Mucosa of rectum (tissue), 2 donors: ENCODE data around the gene TBL2.
"Not testable (repeated sequence)": the region's sequence is repeated elsewhere in the genome, so short reads cannot be mapped to it uniquely, and the experiment has no call there.

Experiments used
- H3K27ac ChIP-seq, 2 donors: one replicate each; pipeline ENCODE4 v1.7.0; 2013; ENCODE audit warnings: inconsistent platforms in 2 of 2, low read depth in 2 of 2, low read length in 2 of 2
- H3K27me3 ChIP-seq, 2 donors: one replicate each; pipeline ENCODE4 v1.7.0; 2013; ENCODE audit warnings: low read length in 2 of 2; ENCODE audit not compliant: control insufficient read depth in 2 of 2, insufficient read depth in 2 of 2
- H3K36me3 ChIP-seq, 2 donors: one replicate each; pipeline ENCODE4 v1.7.0; 2013; ENCODE audit warnings: low read length in 2 of 2; ENCODE audit not compliant: control insufficient read depth in 2 of 2, insufficient read depth in 2 of 2
- H3K4me1 ChIP-seq, 2 donors: one replicate each; pipeline ENCODE4 v1.7.0; 2013; ENCODE audit warnings: low read length in 2 of 2, mild to moderate bottlenecking in 1 of 2; ENCODE audit not compliant: control insufficient read depth in 2 of 2, insufficient read depth in 2 of 2
- H3K4me3 ChIP-seq, 2 donors: one replicate each; pipeline ENCODE4 v1.7.0; 2013; ENCODE audit warnings: low read length in 2 of 2
- H3K9ac ChIP-seq, 2 donors: one replicate each; pipeline ENCODE4 v1.7.0; 2013; ENCODE audit warnings: low read length in 2 of 2, low read depth in 1 of 2, mild to moderate bottlenecking in 1 of 2
- H3K9me3 ChIP-seq, 2 donors: one replicate each; pipeline ENCODE4 v1.7.0; 2013; ENCODE audit warnings: low read length in 2 of 2; ENCODE audit not compliant: control insufficient read depth in 2 of 2
- donor health status: healthy.
- donor health status: Normal muscosa, but diverticular disease.

The TBL2 gene

DNA sequence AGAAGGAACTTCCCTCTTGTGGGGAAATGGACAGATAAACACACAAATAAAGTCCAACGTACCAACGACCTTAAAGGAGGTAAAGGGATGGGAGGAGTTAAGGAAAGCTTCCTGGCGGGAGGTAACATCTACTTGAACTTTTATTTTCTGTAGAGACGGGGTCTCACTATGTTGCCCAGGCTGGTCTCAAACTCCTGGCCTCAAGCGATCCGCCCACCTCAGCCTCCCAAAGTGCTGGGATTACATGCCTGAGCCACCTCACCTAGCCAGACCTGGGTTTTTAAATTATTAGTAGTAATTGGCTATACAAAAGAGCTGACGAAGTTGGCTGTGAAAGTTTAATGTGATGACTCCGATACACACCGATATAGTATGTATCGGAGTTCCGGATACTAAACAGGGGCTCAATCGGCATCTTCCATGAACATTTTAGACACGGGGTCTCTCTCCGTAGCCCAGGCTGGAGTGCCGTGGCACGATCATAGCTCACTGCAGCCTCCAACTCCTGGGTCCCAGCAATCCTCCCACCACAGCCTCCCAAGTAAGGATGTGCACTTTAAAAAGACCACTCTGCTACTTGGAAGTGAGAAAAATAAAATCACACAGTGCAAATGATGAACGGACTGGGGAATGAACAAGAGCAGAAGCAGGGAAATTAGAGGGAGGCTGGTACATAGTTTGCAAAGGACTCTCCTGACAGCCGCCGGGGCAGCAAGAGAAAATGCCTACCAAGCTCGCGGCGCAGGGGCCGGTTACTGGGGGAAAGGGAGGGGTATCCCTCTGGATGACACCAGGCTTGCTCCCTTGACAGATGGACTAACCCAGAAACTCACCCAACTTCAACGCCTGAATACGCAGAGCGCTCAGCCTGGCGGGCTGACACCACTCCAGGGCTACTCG lies 21.9 kb downstream of the TBL2 start:
- Histone ChIP-seq H3K9ac (peak overlapping the region; percentile 53 to 97), H3K27me3 (no peaks in the 10 kb centered on the region), H3K9me3 (no peaks in the 10 kb centered on the region), H3K4me1 (peaks cover 13 to 16% of the 10 kb centered on the region in 2 donors), H3K36me3 (peaks cover 8 to 20% of the 10 kb centered on the region in 2 donors), H3K27ac (peak overlapping the region; percentile 93 to 99), H3K4me3 (peak overlapping the region; percentile 87 to 97)

DNA sequence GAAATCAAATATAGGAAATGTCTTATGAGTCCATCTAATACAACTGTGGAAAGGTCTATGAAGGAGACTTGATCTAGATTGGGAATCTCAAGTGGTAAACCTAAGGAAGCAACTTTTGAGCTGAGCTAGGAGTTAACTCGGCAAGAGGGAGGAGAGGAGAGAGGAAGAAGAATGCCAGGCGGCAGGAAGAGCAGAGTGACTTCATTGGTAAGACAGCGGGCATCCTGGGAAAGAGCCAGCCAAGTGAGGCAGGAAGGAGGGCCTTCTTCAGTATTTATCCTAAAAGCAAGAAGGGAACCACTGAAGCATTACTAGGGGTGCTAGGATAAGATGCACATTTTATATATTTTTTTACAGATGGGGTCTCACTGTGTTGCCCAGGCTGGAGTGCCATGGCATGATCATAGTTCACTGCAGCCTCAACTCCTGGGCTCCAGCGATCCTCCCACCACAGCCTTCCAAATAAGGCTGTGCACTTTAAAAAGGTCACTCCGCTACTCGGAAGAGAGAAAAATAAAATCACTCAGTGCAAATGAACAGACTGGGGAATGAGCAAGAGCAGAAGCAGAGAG lies 22.9 kb downstream of the TBL2 start:
- H3K4me3 ChIP-seq, result peak overlapping the region; percentile 87 to 97
- peak overlapping the region; percentile 54 to 97 for H3K9ac ChIP-seq
- H3K9me3 ChIP-seq, result no peaks in the 10 kb centered on the region
- H3K36me3 ChIP-seq, result peaks cover 15 to 26% of the 10 kb centered on the region in 2 donors
- H3K27me3 ChIP-seq, result no peaks in the 10 kb centered on the region
- peaks cover 13 to 16% of the 10 kb centered on the region in 2 donors for H3K4me1 ChIP-seq
- H3K27ac ChIP-seq, result peak overlapping the region; percentile 93 to 99

DNA sequence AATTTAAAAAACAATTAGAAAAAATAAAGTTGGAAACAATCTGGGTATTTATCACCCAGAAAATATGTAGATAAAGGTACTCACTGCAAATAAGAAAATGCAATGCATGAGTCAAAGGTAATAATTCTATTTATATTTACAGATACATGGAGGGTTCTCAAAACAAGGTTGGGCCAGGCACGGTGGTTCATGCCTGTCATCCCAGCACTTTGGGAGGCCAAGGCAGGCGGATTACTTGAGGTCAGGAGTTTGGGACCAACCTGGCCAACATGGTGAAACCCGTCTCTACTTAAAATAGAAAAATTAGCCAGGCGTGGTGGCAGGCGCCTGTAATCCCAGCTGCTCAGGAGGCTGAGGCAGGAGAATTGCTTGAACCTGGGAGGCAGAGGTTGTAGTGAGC lies 28.3 kb downstream of the TBL2 start:
- H3K27me3 ChIP-seq, H3K4me3 ChIP-seq, H3K4me1 ChIP-seq, H3K9me3 ChIP-seq, H3K9ac ChIP-seq, H3K27ac ChIP-seq: not testable (repeated sequence)
- H3K36me3 ChIP-seq, result peaks cover 27 to 51% of the 10 kb centered on the region in 2 donors

DNA sequence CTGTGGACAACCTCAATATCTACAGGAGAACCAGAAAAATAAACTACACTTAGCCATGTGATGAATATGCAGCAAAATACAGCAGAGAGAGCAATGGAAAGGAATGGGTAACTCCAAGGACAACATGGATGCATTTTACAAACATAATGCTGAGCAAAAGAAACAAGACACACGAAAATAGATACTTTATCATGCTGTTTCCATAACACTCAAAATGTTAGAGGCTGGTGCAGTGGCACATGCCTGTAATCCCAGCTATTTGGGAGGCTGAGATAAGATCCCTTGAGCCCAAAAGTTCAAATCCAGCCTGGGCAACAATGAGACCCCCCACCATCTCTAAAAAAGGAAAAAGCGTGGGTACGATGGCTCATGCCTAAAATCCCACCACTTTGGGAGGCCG lies 29.2 kb downstream of the TBL2 start:
- H3K4me3 ChIP-seq, result no peak overlapping the region
- H3K27me3 ChIP-seq, result no peaks in the 10 kb centered on the region
- peaks cover 25 to 45% of the 10 kb centered on the region in 2 donors for H3K36me3 ChIP-seq
- H3K9ac ChIP-seq, result no peak overlapping the region
- H3K27ac ChIP-seq, result no peak overlapping the region
- no peaks in the 10 kb centered on the region for H3K9me3 ChIP-seq
- H3K4me1 ChIP-seq, result no peaks in the 10 kb centered on the region

DNA sequence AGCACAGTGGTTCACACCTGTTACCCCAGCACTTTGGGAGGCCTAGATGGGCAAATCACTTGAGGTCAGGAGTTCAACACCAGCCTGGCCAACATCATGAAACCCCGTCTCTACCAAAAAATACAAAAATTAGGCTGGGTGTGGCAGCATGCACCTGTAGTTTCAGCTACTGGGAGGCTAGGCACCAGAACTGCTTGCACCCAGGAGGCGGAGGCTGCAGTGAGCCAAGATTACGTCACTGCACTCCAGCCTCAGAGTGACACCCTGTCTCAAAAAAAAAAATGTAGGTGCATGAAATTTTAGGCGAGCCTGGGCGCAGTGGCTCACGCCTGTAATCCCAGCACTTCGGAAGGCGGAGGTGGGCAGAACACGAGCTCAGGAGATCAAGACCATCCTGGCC lies 30.5 kb downstream of the TBL2 start:
- no peak overlapping the region for H3K27ac ChIP-seq
- no peaks in the 10 kb centered on the region for H3K27me3 ChIP-seq
- H3K36me3 ChIP-seq, result peaks cover 33 to 42% of the 10 kb centered on the region in 2 donors
- H3K4me3 ChIP-seq, result no peak overlapping the region
- H3K9me3 ChIP-seq, result no peaks in the 10 kb centered on the region
- H3K4me1 ChIP-seq, result no peaks in the 10 kb centered on the region
- no peak overlapping the region for H3K9ac ChIP-seq

DNA sequence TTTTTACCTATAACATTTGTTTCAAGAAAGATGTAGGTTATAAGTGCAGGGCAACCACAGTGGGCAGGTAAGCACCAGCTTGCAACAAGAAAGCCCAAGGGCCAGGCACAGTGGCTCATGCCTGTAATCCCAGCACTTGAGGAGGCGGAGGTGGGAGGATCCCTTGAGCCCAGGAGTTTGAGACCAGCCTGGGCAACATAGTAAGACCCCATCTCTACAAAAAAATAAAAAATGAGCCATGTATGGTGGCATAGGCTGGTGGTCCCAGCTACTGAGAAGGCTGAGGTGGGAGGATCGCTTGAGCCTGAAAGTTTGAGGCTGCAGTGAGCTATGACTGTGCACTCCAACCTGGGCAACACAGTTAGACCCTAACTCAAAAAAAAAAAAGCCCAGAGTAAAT lies 33.7 kb downstream of the TBL2 start:
- peaks cover 41 to 44% of the 10 kb centered on the region in 2 donors for H3K36me3 ChIP-seq
- H3K9ac ChIP-seq, result no peak overlapping the region
- H3K9me3 ChIP-seq, result no peaks in the 10 kb centered on the region
- no peaks in the 10 kb centered on the region for H3K27me3 ChIP-seq
- H3K27ac ChIP-seq, result no peak overlapping the region
- H3K4me1 ChIP-seq, result no peaks in the 10 kb centered on the region
- no peak overlapping the region for H3K4me3 ChIP-seq

DNA sequence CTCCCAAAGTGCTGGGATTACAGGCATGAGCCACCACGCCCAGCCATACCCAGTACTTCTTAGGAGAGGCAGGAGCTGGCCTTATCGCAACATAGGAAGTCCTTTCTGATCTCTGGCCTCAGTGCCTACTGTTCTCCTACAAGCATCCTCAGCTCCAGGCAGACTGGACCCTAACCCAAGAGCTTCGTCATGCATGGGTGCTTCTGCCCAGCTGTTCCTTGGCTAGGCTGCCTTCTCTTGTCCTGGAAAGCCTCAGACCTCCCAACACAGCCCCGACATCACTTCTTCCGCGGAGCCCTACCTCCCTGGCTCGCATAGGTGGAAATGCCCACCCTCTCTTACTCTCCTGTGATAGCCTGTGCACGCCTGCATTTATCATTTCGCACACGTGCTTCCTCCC lies 36.7 kb downstream of the TBL2 start:
- Histone ChIP-seq H3K4me3 (no peak overlapping the region), H3K9ac (no peak overlapping the region), H3K36me3 (peaks cover 52 to 53% of the 10 kb centered on the region in 2 donors), H3K4me1 (no peaks in the 10 kb centered on the region), H3K27me3 (no peaks in the 10 kb centered on the region), H3K9me3 (no peaks in the 10 kb centered on the region), H3K27ac (no peak overlapping the region)

DNA sequence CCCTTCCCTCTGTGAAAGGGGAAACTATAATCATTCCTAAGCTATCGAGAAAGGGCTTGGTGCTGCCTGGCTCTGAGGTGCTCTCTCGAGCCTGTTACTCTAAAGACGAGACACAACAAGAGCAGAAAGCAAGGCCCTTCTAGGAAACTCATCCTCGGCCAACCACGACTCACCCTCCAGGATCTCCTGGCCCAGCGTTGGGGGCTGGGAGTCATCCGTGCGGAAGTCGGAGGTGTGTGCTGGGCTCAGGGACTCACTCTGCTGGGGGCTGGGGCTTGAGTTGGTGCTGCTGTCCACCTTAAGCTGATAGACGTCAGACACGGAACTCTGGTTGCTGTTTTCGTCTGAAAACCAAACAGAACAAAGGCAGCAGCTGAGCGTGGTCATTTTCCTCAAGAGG lies 38.7 kb downstream of the TBL2 start:
- H3K9me3 ChIP-seq, result no peaks in the 10 kb centered on the region
- no peak overlapping the region for H3K4me3 ChIP-seq
- H3K27ac ChIP-seq, result no peak overlapping the region
- H3K27me3 ChIP-seq, result no peaks in the 10 kb centered on the region
- H3K4me1 ChIP-seq, result no peaks in the 10 kb centered on the region
- H3K9ac ChIP-seq, result no peak overlapping the region
- peaks cover 63 to 65% of the 10 kb centered on the region in 2 donors for H3K36me3 ChIP-seq

DNA sequence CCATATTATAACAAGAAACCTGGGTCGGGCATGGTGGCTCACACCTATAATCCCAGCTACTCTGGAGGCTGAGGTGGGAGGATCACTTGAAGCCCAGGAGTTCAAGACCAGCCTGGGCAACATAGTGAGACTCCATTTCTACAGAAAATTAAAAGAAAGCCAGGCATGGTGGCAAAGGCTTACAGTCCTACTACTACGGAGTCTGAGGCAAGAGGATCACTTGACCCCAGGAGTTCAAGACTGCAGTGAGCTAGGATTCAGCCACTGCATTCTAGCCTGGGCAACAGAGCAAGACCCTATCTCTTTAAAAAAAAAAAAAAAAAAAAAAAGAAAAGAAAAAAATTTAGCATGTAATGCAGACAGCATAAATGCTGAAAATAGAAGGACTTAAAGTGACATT lies 39.9 kb downstream of the TBL2 start:
- not testable (repeated sequence) for H3K9me3 ChIP-seq, H3K9ac ChIP-seq, H3K27me3 ChIP-seq, H3K4me3 ChIP-seq, H3K4me1 ChIP-seq, H3K27ac ChIP-seq
- peaks cover 60 to 65% of the 10 kb centered on the region in 2 donors for H3K36me3 ChIP-seq

DNA sequence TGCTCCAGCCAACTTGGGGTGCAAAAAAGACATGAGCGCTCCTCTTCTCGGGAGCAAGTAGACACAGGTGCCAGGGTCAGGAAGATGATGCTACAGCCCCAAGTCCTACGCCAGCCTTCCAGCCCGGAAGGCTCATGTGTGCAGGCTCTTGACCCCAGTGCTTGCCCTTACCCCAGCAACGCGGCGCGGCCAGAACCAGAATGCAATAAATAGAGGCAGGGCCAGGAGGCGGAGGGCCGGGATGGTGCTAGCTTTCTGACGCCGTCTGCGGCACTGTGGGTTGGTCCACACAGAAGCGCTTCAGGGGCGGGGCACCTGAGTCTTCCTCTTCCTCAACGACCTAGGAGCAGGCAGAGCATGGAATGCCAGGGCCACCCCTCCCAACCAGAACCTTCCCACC lies 41.3 kb downstream of the TBL2 start:
- Histone ChIP-seq H3K4me3 (no peak overlapping the region), H3K9me3 (no peaks in the 10 kb centered on the region), H3K27ac (no peak overlapping the region), H3K36me3 (peaks cover 45 to 55% of the 10 kb centered on the region in 2 donors), H3K27me3 (no peaks in the 10 kb centered on the region), H3K9ac (no peak overlapping the region), H3K4me1 (no peaks in the 10 kb centered on the region)
